ENCODE data around the gene FGFR2.

FGFR2 gene

GRCh38 chr10:121553511-121554264 is 44.6 kb downstream of the FGFR2 start:
- DNase-seq (ENCODE audit: low read depth in 2 of 2), result no peak

DNA sequence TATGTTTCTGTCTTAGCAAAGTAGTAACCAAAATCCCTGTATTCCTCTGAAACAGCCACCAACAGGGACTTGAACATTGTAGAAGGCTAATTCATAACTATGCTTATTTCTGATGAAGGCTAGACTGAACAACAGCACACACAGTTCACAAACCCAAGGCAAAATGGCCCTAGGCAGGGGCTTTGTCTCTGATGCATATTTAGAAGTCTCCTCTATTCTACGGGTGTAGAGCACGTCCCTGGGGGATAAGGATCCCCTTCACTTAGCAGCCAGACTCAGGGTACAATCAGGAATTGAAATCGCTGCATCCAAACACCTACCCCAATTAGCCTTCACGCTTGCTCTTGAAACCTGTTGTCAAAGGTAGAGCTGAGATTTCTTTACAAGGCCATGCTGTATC is 45.5 kb downstream of the FGFR2 start:
- DNase-seq (ENCODE audit: low read depth in 2 of 2), result no peak

DNA sequence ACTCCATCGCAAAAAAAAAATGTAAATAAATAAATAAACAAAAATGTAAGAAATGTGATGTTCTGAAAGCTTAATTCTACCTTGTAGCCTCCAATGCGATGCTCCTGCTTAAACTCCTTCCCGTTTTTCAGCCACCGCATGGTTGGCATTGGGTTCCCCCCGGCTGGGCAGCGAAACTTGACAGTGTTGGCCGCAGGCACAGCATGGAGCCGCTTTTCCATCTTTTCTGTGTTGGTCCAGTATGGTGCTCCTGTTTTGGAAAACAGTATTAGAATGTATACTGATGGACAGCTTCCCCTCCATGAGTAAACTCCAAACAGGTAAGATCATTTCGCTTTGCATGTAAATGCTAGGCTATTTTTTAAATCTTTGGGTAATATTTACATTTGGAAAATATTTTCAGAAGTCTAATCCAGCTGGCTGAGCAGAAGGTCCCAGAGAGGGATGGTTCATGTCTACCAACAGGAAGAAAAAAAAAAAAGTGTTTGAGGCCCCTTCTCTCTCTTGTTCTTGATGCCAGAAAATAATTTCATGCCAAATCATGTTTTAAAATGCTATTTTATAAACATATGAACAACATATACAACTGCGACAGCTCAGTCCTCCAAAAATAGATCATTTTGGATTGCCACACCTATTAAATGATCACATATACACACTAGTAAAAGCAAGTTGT is 46.9 kb downstream of the FGFR2 start:
- DNase-seq (ENCODE audit: low read depth in 2 of 2), result no peak

DNA sequence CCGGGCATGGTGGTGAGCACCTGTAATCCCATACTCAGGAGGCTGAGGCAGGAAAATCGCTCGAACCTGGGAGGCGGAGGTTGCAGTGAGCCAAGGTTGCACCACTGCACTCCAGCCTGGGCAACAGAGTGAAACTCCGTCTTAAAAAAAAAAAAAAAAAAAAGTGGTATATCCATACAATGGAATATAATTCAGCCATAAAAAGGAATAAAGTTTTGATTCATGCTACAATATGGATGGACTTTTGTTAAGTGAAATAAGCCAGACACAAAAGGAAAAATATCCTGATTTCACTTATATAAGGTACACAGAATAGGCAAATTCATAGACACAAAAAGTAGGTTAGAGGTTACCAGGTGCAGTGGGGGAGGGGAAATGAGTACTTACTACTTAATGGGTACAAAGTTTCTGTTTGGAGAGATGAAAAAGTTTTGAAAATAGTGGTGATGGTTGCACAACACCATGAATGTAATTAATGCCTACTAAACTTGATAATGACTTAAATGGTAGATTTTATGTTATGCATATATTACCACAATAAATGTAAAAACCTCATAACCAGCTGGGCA is 53.9 kb downstream of the FGFR2 start:
- no peak for DNase-seq (ENCODE audit: low read depth in 2 of 2)

DNA sequence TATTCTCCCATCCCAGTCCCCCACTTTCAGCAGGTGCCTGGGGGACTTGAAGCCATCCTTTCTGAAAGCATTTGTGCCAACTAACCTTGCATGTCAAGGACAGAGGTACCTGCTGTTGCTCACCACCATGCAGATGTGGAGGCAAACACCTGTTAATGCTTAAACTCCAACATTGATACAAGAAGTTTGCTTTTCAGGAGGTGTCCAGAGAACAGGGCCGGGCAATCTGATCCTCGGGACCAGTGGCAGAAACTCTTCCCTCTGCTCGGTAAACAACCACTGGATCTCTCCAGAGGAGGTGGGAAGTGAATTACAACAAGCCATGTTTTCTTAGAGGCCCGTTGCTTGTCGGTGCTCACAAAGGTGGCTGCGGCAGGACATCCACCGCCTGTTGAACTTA is 54.7 kb downstream of the FGFR2 start:
- DNase-seq (ENCODE audit: low read depth in 2 of 2), result no peak

DNA sequence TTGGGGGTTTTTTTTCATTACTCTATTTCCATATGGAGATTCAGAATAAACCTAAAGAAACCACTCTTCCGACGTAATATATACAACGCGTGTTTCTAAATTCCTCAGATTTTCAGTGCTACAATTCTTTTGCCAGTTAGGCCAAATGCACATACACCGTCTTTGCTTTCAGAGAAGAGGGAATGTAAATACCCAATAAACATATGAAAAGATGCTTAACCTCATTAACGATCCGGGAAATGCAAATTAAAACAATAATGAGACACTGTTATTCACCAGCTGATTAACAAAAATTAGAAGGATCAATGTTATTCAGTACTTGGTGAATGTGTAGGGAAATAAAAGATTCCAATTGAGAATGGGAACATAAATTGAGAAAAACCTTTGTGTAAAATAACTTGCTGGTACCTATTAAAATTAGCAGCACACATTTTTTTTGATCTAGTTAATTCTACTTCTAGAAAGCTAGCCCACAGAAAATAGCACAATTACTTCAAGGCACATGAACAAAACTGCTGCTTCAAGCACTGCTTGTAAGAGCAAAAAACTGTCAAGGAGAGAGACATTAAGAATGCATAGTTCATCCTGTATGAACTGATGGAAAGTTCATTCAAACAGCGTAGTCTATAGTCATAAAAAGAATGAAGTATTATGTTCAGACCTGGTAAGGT is 56.7 kb downstream of the FGFR2 start:
- DNase-seq (ENCODE audit: low read depth in 2 of 2), result no peak

DNA sequence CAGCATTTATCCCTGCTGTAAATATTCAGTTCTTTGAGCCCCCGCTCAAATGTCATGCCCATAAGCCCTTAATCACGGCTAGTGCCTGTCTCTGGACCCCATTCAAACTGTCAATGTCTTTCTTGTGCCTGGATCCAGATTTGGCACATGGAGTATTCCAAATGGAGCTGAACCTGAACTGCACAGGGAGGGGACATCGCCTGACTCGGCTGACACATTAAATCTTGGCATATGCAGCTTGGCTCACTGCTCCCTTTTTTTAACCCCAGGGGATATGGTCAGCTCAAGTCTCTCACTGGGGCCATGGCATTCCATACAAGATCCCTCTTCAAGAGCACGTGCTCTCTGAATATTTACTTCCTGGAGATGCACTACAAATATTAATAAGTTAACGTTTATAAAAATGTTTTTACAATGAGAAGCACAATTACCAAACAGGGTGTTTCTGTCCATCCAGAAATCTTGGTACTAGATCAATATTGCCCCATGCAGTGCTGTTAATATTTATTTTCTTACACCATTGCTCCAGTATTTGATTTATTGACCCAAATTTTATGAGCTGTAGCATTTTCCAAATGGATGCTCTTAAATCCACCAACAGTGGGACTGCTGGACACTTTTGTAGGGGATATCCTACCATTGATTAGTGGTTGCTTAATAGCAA is 57.4 kb downstream of the FGFR2 start:
- DNase-seq (ENCODE audit: low read depth in 2 of 2), result no peak

DNA sequence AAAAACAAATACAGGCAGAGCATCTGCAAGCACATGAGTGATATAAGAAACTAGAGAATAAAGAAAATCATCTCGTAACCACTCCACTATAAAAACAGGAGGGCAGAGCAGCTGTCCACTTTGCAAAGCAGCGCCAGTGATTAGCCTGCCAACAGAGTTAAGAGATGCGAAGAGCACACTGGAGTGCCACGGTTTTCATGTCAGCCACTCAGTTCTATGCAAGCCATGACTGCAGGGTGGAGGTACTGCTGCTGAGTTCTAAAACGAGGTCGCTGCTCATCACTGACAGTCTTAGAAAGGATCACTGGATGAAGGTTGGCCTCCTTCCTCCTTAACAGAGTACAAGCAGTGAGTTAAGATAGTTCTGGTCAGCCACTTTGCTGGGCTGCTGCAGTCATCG is 58.5 kb downstream of the FGFR2 start:
- no peak for DNase-seq (ENCODE audit: low read depth in 2 of 2)

GRCh38 chr10:121536310-121536913 is 61.8 kb downstream of the FGFR2 start:
- no peak for DNase-seq (ENCODE audit: low read depth in 2 of 2)

DNA sequence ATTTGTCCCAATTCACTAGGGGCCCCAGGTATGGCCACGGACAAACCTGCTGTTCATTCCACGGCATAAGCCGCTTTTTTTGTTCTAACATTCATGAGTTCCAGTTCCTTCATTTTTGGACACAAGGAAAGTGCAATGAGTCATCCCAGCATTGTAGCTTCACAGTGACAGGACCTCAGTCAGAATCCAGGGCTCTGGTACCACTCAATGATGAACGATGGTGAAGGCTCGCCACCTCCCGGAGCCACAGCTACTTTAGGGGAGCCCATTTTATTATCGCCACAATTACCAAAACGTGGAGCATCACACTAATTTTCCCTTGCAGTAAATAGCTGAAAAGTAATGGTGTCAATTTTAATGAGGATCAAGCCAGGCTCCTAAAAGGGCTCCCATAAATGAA is 62.9 kb downstream of the FGFR2 start:
- DNase-seq (ENCODE audit: low read depth in 2 of 2), result no peak

- no peak for DNase-seq (ENCODE audit: low read depth in 2 of 2)
These were observed 65.9 kb downstream of the FGFR2 start for GRCh38 chr10:121532292-121532864.

DNA sequence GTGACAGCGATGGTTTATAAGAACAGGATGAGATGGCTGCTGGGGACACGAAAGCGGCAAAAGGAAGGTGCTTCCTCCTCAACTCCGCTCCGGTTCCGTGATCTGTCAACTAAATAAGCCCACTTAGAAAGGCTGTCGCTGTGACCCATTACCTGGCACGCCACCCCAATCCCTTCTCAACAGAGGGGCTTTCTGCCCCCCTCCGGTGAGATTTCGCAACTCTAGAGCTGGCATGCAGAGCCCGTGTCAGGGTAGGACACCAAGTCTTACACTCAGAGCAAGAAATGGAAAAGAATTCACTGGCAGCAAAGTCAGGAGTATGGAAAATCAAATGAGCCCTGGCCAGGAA is 66.4 kb downstream of the FGFR2 start:
- no peak for DNase-seq (ENCODE audit: low read depth in 2 of 2)

DNA sequence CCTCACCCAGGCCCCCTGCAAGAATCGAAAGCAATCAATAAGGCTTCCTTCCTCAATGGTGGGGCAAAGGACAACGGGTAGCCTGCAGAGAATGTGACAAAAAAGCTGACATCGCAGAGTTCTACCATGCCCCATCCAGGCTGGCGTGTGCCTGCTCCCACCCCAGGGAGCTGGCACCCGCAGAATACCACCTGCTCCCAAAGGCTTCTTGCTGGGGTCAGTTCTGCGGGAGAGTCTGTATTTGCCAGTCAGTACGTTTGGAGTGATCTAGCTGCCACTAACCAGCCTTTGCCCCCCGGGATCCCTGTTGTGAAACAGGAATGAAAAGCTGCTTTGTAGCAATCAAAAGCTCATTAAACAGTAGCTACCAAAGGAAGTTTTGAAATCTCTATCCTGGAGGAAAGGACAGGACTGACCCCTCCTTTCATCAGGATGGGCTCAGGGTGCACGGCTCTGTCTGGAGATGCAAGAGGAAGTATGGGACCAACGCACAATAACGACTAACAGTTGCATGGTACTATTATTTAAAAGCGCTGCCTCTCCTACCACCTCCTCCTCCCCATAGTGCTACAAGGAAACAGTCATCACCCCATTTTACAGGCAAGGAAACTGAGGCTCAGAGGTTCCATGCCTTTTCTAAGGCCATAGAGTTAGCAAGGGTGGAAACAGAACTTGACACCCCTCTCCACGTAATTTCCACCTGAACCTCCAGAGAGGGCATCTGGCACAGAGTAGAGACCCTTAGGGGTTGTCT is 67.0 kb downstream of the FGFR2 start:
- no peak for DNase-seq (ENCODE audit: low read depth in 2 of 2)

- DNase-seq (ENCODE audit: low read depth in 2 of 2), result no peak
These were observed 67.7 kb downstream of the FGFR2 start for GRCh38 chr10:121530481-121531075.

GRCh38 chr10:121527690-121528089 is 70.6 kb downstream of the FGFR2 start:
- no peak for DNase-seq (ENCODE audit: low read depth in 2 of 2)

DNA sequence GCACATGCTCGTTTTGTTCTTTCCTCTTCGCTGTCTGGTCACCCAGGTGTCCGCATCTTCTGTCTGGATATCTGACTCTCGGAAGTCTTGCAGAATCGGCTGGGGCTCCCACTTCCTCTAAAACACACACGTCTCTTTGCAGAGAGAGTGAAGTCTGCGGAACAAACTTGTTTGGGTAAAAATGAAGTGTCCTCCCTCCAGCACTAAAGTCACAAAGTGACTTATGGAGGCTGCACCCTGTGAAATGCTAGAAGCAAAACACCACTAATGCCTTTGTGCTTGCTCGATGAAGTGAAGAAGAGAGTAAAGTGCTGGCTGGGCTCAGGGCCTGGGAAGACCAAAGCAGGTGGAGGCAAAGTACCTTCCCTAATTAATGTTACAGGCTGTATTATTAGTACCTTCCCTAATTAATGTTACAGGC is 71.4 kb downstream of the FGFR2 start:
- DNase-seq (ENCODE audit: low read depth in 2 of 2), result no peak

GRCh38 chr10:121526135-121526790 is 72.0 kb downstream of the FGFR2 start:
- no peak for DNase-seq (ENCODE audit: low read depth in 2 of 2)

- no peak for DNase-seq (ENCODE audit: low read depth in 2 of 2)
These were observed 72.8 kb downstream of the FGFR2 start for GRCh38 chr10:121525251-121526134.
